CD4-positive, alpha-beta T cell treated with Interferon gamma for 1 hour (primary cell): ENCODE data around the gene SOCS4.
"Not testable (repeated sequence)": the region's sequence is repeated elsewhere in the genome, so short reads cannot be mapped to it uniquely, and the experiment has no call there.

Experiments used
- DNase-seq: peaks from one replicate; pipeline ENCODE4 v3.0.0-alpha.2; 2020

SOCS4 gene

GRCh38 chr14:55052269-55052930, 25.4 kb downstream of the SOCS4 start:
- DNase-seq: no peak

DNA sequence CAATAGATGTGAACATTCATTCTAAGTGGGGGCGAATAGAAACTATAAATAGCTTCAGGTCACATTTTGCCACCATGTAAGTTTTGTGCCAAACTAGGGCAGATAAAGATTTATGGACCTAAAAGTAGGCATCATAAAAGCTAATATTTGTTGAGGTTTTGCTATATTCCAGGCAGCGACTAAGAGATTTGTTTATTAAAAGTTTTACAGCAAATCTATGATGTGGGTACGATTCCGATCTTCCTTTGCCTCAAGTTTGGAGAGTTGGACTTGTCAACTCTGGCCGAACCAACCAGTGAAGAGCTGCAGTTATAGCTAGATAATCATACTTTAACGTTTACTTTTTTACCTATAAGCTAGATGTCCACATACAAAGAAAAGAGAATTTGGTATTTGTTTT, 26.0 kb downstream of the SOCS4 start:
- no peak for DNase-seq

DNA sequence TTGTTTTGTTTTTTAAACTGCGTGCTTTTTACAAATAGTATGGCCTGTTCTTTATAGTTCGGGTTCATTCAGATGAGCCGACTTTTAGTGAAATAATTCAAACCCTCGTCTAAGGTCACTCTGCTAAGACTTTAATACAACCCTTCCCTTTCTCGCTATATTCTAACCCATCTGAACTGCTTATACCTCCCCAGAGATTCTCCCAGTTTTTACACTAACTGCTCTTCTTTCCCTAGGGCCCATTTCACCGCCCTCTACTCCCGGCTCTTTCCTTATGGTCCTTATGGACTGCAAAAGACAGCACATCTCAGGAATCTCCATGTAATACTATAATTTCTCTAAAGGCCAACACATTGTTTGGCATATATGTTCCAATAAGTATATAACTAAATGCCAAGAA, 26.5 kb downstream of the SOCS4 start:
- DNase-seq: no peak

GRCh38 chr14:55054098-55054497, 27.1 kb downstream of the SOCS4 start:
- DNase-seq: no peak

DNA sequence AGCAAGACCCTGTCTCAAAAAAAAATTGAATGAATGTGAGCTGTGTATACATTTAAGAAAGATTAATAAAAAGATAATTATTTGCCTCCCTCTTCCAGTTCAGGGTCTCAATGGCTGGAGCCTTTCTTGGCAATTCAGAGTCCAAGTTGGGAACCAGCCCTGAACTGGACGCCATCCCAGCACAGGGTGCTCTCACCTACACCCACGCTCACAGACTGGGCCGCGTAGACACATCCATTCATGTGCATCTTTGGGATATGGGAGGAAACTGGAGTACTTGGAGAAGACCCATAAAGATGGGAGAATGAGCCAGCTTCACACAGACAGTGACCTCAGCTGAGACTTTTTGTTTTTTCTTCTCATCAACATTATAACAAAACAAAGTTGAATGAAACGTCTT, 30.9 kb downstream of the SOCS4 start:
- no peak for DNase-seq

DNA sequence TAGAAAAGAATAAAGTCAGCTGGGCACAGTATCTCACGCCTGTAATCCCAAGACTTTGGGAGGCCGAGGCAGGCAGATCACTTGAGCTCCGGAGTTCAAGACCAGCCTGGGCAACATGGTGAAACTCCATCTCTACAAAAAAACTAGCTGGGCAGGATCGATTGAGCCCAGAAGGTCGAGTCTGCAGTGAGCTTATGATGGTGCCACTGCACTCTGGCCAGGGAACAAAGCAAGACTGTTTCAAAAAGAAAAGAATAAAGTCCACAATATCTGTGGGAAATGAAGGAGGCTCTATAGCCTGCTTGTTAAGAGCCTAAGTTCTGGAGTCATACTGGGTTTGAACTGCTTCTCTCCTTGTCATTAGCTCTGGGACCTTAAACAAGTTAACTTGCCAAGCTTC, 32.3 kb downstream of the SOCS4 start:
- DNase-seq: no peak

DNA sequence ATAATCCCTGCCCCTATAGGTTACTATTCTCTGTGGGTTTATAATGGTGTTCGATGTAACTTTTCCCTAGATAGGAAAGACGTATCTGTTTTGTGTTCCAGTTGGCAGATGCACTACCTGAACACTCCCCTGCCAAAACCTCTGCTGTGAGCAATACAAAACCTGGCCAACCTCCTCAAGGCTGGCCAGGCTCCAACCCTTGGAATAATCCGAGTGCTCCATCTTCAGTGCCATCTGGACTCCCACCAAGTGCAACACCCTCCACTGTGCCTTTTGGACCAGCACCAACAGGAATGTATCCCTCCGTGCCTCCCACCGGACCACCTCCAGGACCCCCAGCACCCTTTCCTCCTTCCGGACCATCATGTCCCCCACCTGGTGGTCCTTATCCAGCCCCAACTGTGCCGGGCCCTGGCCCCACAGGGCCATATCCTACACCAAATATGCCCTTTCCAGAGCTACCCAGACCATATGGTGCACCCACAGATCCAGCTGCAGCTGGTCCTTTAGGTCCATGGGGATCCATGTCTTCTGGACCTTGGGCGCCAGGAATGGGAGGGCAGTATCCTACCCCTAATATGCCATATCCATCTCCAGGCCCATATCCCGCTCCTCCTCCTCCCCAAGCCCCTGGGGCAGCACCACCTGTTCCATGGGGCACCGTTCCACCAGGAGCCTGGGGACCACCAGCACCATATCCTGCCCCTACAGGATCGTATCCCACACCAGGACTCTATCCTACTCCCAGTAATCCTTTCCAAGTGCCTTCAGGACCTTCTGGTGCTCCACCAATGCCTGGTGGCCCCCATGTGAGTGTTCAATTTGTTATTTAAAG, 35.7 kb downstream of the SOCS4 start:
- no peak for DNase-seq

GRCh38 chr14:55064896-55065295, 37.9 kb downstream of the SOCS4 start:
- not testable (repeated sequence) for DNase-seq

DNA sequence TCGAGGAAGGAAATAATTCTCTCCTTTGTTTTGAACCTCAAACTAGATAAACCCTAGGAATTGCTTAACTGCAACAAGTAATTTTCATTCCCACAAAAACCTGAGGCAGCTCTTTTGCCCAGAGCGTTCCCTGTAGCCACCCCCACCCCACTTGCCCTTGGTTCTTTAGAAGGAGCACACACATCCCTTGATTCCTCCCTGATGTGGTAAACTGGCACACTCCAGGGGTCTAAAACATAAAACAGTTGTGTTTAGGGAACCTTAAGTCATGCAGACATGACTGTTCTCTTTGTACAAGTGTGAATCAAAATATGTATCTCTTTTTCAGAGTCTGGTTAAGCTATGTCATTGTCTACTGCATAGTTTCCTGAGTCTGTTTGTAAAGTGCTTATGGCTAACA, 38.4 kb downstream of the SOCS4 start:
- no peak for DNase-seq

GRCh38 chr14:55066223-55066622, 39.2 kb downstream of the SOCS4 start:
- DNase-seq: no peak

DNA sequence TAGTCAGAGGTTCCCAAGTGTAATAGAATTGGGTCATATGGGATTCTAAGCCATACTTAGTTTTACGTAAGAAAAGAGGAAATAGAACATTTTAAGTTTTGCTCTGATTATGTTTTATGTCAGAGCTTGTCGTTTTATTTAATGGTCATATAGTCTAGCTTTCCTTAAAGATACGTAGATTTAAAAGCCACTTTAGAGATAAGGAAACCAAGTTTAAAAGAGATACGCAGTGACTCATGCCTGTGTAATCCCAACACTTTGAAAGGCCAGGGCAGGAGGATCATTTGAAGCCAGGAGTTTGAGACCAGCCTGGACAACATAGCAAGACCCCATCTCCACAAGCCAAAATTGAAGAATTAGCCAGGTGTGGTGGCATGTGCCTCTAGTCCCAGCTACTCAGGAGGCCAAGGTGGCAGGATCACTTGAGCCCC, 44.0 kb downstream of the SOCS4 start:
- no peak for DNase-seq

DNA sequence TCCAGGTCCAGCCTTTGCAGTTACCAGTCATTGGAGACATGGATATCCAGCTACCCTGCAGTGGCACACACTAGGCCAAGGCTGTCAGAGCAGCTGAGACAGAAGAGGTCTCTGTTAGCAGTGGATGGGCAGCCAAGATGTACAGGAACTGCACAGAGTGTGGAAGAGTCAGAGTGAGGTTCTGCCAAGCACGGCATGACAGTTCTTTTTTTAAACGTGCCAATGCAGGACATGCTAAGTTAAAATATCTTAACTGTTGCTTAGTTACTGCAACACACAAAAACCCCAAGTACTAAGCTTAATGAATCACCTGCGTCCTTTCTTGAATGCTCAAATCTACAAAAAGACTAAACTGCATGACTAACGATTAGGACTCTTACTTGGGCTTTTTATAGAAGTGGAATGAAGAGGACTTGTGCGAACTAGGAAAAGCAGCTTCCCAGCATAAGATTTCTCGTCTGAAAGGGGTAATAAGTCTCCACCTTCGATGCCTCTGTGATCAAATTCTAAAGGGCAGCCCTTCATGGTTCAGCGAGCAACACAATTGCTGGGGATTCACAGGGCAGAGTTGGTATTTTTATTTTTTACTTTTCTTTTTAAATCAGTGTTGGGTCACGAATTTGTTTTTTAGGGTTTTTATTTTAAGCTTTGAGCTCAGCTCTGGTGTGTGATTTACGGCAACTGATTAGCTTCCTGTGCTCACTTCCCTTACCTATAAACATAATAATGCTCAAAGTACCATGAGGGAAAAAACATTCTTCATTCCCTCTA, 45.0 kb downstream of the SOCS4 start:
- DNase-seq: peak; percentile 33

DNA sequence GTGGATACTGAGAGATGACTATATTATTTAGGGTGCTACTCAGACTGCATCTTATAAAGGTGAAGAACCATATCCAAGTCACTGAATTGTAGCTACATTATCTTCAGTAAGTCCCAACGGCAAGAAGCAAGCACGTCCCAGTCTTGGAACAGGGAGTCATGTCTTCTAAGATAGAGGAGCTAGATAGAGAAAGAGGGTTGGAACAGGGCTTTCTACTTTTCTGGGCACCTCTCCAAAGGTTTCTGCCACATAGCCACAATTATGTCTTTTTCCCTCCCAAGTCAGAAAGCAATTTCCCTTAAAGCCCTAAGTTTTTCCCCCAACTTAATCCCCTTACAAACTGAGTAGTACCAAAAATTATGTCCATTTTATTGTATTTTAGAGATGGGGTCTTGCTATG, 46.8 kb downstream of the SOCS4 start:
- DNase-seq: no peak

DNA sequence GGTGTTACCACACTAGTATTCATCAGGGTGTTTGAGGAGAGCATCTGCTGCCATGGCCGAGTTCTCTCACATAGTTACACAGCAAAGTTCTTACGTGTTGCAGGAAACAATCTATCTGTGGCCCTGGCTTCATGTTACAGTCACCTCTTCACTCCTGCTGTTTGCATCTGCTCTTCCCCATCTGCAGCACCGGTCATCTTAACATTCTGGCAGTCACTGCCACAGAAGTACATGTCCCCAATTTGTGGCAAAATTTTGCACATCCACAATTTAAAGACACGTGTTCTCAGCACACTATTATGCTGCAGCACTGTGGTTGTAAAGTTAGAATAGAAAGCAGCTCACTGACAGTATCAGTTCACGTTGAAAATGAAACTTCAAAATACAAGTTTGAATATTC, 47.6 kb downstream of the SOCS4 start:
- no peak for DNase-seq

DNA sequence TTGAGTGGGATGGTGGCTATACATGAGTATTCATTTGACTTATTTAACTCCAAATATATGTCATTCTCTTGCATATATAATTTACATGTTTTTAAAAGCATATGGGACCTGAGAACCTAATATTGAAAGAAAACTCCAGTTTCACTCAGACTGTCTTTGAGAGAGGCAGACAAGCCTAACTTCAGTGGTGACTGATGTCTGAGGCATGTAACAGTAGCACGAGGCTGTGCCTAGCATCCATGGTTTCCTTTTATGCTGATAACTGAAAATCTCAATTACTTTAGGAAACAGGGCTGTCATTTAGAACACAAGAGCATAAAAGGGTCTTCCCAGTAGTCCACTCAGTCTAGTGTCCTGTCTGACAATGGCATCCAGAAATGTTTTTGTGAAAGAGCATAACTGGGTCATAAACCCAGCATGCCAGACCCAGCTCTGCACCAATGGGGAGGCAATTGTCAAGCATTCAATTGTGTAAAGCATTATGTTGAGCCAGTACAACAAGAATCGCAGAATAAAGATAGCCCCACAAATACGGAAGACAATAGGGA, 48.7 kb downstream of the SOCS4 start:
- no peak for DNase-seq

DNA sequence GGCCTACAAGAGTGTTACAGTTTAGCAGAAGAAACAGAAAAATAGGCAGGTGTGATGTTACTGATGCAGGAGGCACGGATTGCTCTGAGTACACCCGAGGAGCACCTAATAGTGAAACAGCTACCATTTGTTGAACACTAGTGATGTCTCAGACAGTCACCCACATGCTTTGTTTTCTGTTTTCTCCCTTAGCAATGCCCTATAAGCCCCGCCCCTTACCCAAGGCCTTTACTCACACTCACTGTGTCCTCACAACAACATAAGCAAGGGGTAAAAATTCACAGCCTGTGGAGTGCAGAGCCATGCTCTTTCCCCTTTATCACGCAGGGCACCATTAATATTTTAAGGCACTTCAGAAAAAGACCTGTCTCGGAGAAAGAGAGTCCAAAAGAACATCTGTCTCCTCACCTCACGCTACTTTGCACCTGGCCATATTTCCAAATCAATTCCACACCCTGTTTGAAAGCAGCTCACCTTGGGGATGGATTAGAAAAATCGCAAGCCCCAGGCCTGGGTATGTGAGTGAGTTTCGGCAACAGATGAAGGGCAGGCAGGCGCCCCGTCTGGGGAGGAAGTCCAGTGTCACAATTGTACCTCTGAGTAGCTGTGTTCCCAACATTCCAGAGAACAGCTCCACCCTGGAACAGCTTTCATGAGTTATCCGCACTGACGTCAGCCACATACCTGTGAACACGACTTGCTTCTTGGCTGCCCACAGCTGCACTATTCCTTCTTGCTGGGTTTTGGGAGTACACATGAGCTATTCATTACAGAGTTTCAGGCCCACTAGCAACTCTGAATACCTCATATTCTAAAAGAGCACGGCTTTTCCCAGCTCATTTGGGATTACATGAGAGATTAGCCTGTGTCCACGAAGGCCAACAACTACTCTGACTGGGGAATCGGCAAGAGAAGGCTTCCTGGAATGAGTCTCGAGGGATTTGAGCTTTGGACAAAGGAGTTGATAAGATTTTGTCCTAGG, 50.4 kb downstream of the SOCS4 start:
- DNase-seq: peak; percentile 19

- DNase-seq: not testable (repeated sequence)
Measured at GRCh38 chr14:55079961-55080360, 52.9 kb downstream of the SOCS4 start.

DNA sequence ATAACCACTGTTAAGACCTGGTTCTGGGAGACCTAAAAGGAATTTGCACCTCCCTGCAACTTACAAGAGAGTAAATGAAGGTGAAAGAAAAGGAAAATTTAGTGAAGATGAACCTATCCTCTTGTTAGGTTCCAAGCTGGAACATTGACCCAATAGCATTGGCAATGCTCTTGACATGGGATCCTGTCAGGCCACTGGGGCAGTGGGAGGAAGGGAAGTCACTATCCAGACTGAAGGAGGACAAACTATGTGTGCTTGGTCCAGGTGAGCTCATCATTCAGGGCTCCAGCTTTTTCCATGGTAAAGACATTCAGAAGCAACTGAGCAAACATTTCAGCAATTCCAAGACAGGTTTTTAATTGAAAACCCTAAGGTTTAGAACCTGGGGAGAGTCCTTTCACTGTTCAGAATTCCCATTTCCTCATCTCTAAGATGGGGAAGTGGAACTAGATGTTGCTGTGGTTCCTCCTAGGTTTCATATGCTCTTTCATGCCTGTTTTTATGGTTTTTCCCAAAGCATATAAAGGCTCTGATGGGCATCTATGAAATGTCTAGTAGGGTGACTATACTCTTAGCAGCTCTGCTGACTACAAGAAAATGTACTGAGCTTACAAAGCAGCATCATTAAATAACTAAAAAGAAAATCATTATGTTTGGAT, 57.5 kb downstream of the SOCS4 start:
- no peak for DNase-seq

DNA sequence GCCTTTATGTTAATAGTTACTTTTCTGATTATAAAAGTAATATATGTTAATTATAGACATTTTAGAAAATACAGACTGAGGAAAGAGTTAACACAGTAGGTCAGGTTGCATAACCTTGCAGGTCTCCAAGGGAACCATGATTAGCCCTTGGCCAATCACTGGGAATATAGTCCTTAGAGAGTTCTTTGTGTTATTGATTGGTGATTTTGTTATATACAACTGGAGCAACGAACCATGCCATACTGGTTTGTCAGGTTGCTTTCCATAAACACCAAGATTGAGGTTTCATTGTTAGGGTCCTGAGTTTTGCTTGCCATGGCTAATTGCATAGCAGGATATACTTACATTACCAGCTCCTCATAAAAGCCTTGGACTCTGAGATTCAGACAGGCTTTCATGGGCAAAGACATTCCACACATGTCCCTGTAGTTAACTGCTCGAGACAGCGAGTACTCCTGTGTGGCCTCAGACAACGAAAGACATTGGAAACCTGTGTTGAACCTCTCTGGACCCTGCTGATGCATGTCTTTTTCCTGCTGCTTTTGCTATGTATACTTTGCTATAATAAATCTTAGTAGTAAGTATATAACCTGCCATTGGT, 58.1 kb downstream of the SOCS4 start:
- DNase-seq: no peak

DNA sequence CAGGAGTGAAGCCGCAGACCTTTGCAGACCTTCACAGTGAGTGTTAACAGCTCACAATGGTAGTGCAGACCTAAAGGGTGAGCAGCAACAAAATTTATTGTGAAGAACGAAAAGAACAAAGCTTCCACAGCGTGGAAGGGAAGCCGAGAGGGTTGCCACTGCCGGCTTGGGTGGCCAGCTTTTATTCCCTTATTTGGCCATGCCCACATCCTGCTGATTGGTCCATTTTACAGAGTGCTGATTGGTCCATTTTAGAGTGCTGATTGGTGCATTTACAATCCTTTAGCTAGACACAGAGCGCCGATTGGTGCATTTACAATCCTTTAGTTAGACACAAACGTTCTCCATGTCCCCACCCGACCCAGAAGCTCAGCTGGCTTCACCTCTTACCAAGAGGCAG, 59.9 kb downstream of the SOCS4 start:
- no peak for DNase-seq

DNA sequence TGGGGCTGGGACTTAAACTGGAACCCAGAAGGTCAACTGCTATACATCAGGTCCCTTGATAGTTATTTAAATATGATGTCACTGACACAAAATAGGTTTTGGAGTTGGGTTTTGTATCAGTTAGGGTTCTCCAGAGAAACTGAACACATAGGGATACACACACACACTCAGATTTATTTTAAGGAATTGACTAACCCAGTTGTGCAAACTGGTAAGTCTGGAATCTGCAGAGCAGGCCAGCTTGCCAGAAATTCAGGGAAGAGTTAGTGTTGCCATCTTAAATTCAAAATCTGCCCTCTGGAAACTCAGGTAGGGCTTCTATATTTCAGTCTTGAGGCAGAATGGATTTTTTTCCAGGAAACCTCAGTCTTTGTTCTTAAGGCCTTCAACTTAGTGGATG, 61.3 kb downstream of the SOCS4 start:
- DNase-seq: no peak
